CD14-positive monocyte (primary cell): ENCODE data around the gene ADCY2. TPM values are rescaled to one million over a fixed set of nuclear protein-coding genes. Genes with fewer than 3 reads are reported as not detected.

ENCODE experiments used
- DNase-seq, 3 donors: peaks; one replicate each; pipeline ENCODE4 v3.0.0-alpha.2; 2011 to 2022
- H2AFZ ChIP-seq: 2 replicates; pipeline ENCODE4 v1.6.0; 2012; ENCODE audit warnings: mild to moderate bottlenecking, low read depth, low read length, inconsistent platforms; ENCODE audit not compliant: insufficient read depth, poor library complexity, severe bottlenecking
- H3K27ac ChIP-seq, 2 donors: 1 replicate in 1 of 2; 2 replicates in 1 of 2; pipeline ENCODE4 v1.5.1; 2012 to 2013; ENCODE audit warnings: low read length in 2 of 2, control low read depth in 1 of 2, inconsistent platforms in 1 of 2, low read depth in 1 of 2, mild to moderate bottlenecking in 1 of 2
- H3K27me3 ChIP-seq, 2 donors: one replicate each; pipeline versions ENCODE4 v1.6.0 to v1.6.1; 2011 to 2013; ENCODE audit warnings: low read length in 2 of 2; ENCODE audit not compliant: control insufficient read depth in 2 of 2, insufficient read depth in 2 of 2
- H3K36me3 ChIP-seq, 2 donors: replicated peaks in 1 of 2; 1 replicate in 1 of 2; 2 replicates in 1 of 2; pipeline versions ENCODE4 v1.5.1 to v1.6.1; 2012 to 2013; ENCODE audit warnings: low read length in 2 of 2, control low read depth in 1 of 2, inconsistent platforms in 1 of 2, mild to moderate bottlenecking in 1 of 2; ENCODE audit not compliant: insufficient read depth in 2 of 2, control insufficient read depth in 1 of 2
- H3K4me1 ChIP-seq, 2 donors: 1 replicate in 1 of 2; 2 replicates in 1 of 2; pipeline versions ENCODE4 v1.5.1 to v1.6.1; 2012 to 2013; ENCODE audit warnings: low read length in 2 of 2, control low read depth in 1 of 2, inconsistent platforms in 1 of 2, mild to moderate bottlenecking in 1 of 2, moderate library complexity in 1 of 2; ENCODE audit not compliant: insufficient read depth in 2 of 2, control insufficient read depth in 1 of 2
- H3K4me2 ChIP-seq: replicated peaks from 2 replicates; pipeline ENCODE3; 2012; ENCODE audit warnings: low read length, moderate library complexity, mild to moderate bottlenecking; ENCODE audit not compliant: poor library complexity, severe bottlenecking; ENCODE audit errors: extremely low read depth
- H3K4me3 ChIP-seq, 3 experiments: fragments of 200-600 bp in 1 of 3; sonication (generic) in 1 of 3; replicated peaks in 1 of 3; 1 replicate in 2 of 3; 2 replicates in 1 of 3; pipeline ENCODE4 v1.5.1; 2011 to 2013; ENCODE audit warnings: low read length in 3 of 3, mild to moderate bottlenecking in 3 of 3, control low read depth in 2 of 3, low read depth in 2 of 3, inconsistent platforms in 1 of 3, moderate library complexity in 1 of 3
- H3K79me2 ChIP-seq: 2 replicates; pipeline ENCODE4 v1.6.0; 2012; ENCODE audit warnings: mild to moderate bottlenecking, control low read depth, inconsistent platforms, low read length, moderate library complexity; ENCODE audit not compliant: insufficient read depth
- H3K9ac ChIP-seq: 2 replicates; pipeline ENCODE4 v1.6.0; 2017; ENCODE audit warnings: low read length, mild to moderate bottlenecking; ENCODE audit not compliant: insufficient read depth, poor library complexity, severe bottlenecking
- H3K9me3 ChIP-seq, 2 donors: replicated peaks in 1 of 2; 1 replicate in 1 of 2; 2 replicates in 1 of 2; pipeline versions ENCODE4 v1.5.1 to v1.6.1; 2012 to 2013; ENCODE audit warnings: low read length in 2 of 2, control low read depth in 1 of 2; ENCODE audit not compliant: control insufficient read depth in 1 of 2, insufficient read depth in 1 of 2
- H4K20me1 ChIP-seq: 2 replicates; pipeline ENCODE4 v1.6.0; 2012; ENCODE audit warnings: mild to moderate bottlenecking, low read length, control low read depth, moderate library complexity; ENCODE audit not compliant: insufficient read depth
- H3K27ac Mint-ChIP-seq, 7 donors: one replicate each; pipeline ENCODE4 v1.8.0; 2020; ENCODE audit warnings: mild to moderate bottlenecking in 7 of 7, mixed read lengths in 7 of 7, moderate library complexity in 6 of 7, inconsistent platforms in 2 of 7
- H3K27me3 Mint-ChIP-seq, 3 donors: one replicate each; pipeline ENCODE4 v1.8.0; 2021 to 2022; ENCODE audit warnings: low read depth in 3 of 3, mild to moderate bottlenecking in 3 of 3, mixed read lengths in 3 of 3, moderate library complexity in 3 of 3, inconsistent platforms in 1 of 3
- H3K36me3 Mint-ChIP-seq, 2 donors: one replicate each; pipeline ENCODE4 v1.8.0; 2020; ENCODE audit warnings: mixed read lengths in 2 of 2, inconsistent platforms in 1 of 2, mild to moderate bottlenecking in 1 of 2
- H3K4me1 Mint-ChIP-seq: one replicate; pipeline ENCODE4 v1.8.0; 2020; ENCODE audit warnings: mild to moderate bottlenecking, mixed read lengths
- H3K4me3 Mint-ChIP-seq, 2 donors: one replicate each; pipeline ENCODE4 v1.8.0; 2020; ENCODE audit warnings: mild to moderate bottlenecking in 2 of 2, mixed read lengths in 2 of 2, moderate library complexity in 1 of 2
- H3K9me3 Mint-ChIP-seq, 7 donors: one replicate each; pipeline ENCODE4 v1.8.0; 2020 to 2022; ENCODE audit warnings: mixed read lengths in 7 of 7, mild to moderate bottlenecking in 6 of 7, moderate library complexity in 6 of 7, inconsistent platforms in 2 of 7
- WGBS: methylation state at CpG from one replicate; pipeline ENCODE4 v1.1.5; 2013; ENCODE audit warnings: missing lambda C conversion rate; ENCODE audit not compliant: insufficient coverage; 5-methylcytosine and 5-hydroxymethylcytosine counted together
- intact Hi-C, 2 donors: fragments of 100-400 bp; cut with micrococcal nuclease; formaldehyde crosslinking; loops; one replicate each; pipeline versions ENCODE4 v1.15.0 to v1.15.1; 2023
- polyA plus RNA-seq, 3 donors: library from polyadenylated mRNA; depleted of rRNA in 1 of 3; unstranded in 2 of 3; stranded (reverse) in 1 of 3; fragments of 300-500 nt in 2 of 3; fragments of >200 nt in 1 of 3; fragmentation: Illumina TruSeq in 2 of 3; gene quantifications; 1 replicate in 2 of 3; 2 replicates in 1 of 3; pipeline ENCODE4 v1.2.3, GENCODE V29; 2012 to 2021
- TF ChIP-seq, protein P1 (sequence below): fragments of 200-600 bp; IDR thresholded peaks from one replicate; pipeline ENCODE4 v1.8.0; 2022; ENCODE audit warnings: antibody characterized with exemption, mild to moderate bottlenecking

Gene ADCY2
- polyA plus RNA-seq, 3 donors, result not detected

DNA sequence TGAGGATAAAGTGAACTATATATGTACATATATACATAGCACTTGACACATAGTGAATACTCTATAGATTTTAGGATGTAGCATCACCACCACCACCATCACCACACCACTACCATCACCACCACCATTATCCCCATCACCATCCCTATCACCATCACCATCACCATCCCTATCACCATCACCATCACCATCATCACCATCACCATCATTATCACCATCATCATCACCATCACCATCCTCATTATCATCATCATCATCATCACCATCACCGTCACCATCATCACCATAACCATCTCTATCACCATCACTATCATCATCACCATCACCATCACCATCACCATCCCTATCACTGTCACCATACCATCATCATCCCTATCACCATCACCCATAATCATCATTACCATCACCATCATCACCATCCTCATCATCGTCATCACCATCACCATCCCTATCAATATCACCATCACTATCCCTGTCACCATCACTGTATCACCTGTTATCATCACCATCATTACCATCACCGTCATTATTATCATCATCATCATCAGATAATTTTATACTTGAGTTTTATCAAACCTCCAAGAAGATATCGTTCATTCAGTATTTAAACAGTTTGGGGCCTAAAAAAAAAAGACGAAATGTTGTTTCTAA lies 345.6 kb downstream of the ADCY2 start:
- Histone ChIP-seq H3K4me1 (no peaks in the 10 kb centered on the region), H3K4me2 (no peak overlapping the region), H3K9ac (no peak overlapping the region), H4K20me1 (no peaks in the 10 kb centered on the region), H3K27me3 (no peaks in the 10 kb centered on the region), H2AFZ (no peak overlapping the region), H3K27ac (no peak overlapping the region), H3K9me3 (no peaks in the 10 kb centered on the region), H3K36me3 (no peaks in the 10 kb centered on the region), H3K79me2 (no peaks in the 10 kb centered on the region), H3K4me3 (no peak overlapping the region)
- TF ChIP-seq, protein P1, sequence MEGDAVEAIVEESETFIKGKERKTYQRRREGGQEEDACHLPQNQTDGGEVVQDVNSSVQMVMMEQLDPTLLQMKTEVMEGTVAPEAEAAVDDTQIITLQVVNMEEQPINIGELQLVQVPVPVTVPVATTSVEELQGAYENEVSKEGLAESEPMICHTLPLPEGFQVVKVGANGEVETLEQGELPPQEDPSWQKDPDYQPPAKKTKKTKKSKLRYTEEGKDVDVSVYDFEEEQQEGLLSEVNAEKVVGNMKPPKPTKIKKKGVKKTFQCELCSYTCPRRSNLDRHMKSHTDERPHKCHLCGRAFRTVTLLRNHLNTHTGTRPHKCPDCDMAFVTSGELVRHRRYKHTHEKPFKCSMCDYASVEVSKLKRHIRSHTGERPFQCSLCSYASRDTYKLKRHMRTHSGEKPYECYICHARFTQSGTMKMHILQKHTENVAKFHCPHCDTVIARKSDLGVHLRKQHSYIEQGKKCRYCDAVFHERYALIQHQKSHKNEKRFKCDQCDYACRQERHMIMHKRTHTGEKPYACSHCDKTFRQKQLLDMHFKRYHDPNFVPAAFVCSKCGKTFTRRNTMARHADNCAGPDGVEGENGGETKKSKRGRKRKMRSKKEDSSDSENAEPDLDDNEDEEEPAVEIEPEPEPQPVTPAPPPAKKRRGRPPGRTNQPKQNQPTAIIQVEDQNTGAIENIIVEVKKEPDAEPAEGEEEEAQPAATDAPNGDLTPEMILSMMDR, result no peak
- H3K4me3 Mint-ChIP-seq, result no peak overlapping the region
- no peak for DNase-seq
- no peaks in the 10 kb centered on the region for H3K4me1 Mint-ChIP-seq
- H3K27me3 Mint-ChIP-seq, result peaks cover 0 to 4% (median 2%) of the 10 kb centered on the region in 3 donors
- WGBS, result 95% methylated on average over 2 of the region's 5 CpGs
- H3K36me3 Mint-ChIP-seq, result no peaks in the 10 kb centered on the region
- H3K27ac Mint-ChIP-seq, result no peak overlapping the region
- intact Hi-C loops, result loop anchor here in 1 of 2 donors (10.0 kb wide), 1 partner anchor 977 kb away; no protein-coding TSS in a partner anchor
- no peaks in the 10 kb centered on the region for H3K9me3 Mint-ChIP-seq

DNA sequence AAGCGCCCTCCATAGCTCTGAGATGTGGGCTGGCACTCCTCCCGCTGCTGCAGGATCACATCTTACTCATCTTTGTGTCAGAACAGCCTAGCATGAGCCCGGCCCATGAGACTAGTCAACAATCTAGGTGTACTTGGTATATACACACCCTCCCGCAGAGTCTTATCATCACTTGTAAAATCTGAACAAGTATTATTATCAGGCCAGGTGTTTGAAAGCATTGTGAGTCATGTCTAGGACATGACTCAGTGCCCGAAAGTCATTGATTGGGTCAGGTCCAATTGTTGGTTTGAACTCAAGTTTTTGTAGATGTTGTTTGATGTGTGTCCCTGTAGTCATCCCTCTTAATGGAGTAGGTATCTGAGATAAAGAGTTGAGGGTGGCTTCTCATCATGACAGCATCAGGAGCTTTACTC lies 346.3 kb downstream of the ADCY2 start:
- H4K20me1 ChIP-seq, result no peaks in the 10 kb centered on the region
- intact Hi-C loops, result loop anchor here in 1 of 2 donors (10.0 kb wide), 1 partner anchor 977 kb away; no protein-coding TSS in a partner anchor
- H3K79me2 ChIP-seq, result no peaks in the 10 kb centered on the region
- H3K27ac ChIP-seq, result no peak overlapping the region
- H3K4me1 ChIP-seq, result no peaks in the 10 kb centered on the region
- Mint-ChIP-seq H3K36me3 (no peaks in the 10 kb centered on the region), H3K27ac (no peak overlapping the region), H3K4me3 (no peak overlapping the region), H3K27me3 (peaks cover 0 to 4% (median 4%) of the 10 kb centered on the region in 3 donors), H3K4me1 (no peaks in the 10 kb centered on the region), H3K9me3 (no peaks in the 10 kb centered on the region)
- no peak overlapping the region for H3K9ac ChIP-seq
- H3K4me2 ChIP-seq, result no peak overlapping the region
- H2AFZ ChIP-seq, result no peak overlapping the region
- TF ChIP-seq, protein P1, result no peak
- H3K36me3 ChIP-seq, result no peaks in the 10 kb centered on the region
- WGBS, result 86% methylated on average over 3 of the region's 5 CpGs
- DNase-seq, result no peak
- H3K9me3 ChIP-seq, result no peaks in the 10 kb centered on the region
- H3K27me3 ChIP-seq, result no peaks in the 10 kb centered on the region
- H3K4me3 ChIP-seq, result no peak overlapping the region
